ENCODE measurements around the gene EPS15.
"Not testable (repeated sequence)": the region's sequence is repeated elsewhere in the genome, so short reads cannot be mapped to it uniquely, and the experiment has no call there.

Gene EPS15

DNA sequence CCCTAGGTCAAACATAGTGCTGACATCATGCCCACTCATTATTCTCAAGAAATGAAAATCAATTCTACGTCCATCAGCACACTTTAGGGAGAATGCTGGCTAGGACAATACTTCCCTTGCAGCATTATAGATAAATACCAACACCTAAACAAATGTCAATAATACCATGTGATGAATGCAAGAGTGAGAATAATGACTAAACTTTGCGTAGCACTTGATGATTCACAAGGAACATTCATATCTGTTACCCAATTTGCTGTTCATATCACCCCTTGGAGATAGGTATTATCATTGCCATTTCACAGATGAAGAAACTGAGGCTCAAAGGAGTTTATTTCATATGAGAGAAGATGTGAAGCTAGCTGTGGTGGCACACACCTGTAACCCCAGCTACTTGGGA, 24.8 kb upstream of the EPS15 start:
- Histone ChIP-seq H3K36me3 (ENCODE audit: control insufficient read depth, insufficient read depth, low read length) (no peaks in the 10 kb centered on the region), H3K4me3 (ENCODE audit: low read length) (no peak overlapping the region), H3K9me3 (ENCODE audit: control insufficient read depth, insufficient read depth, low read length) (no peaks in the 10 kb centered on the region), H3K4me1 (ENCODE audit: control insufficient read depth, insufficient read depth, low read length) (no peaks in the 10 kb centered on the region), H3K27ac (ENCODE audit: low read length) (no peak overlapping the region), H3K27me3 (ENCODE audit: control insufficient read depth, insufficient read depth, low read length) (no peaks in the 10 kb centered on the region)
- WGBS (ENCODE audit: insufficient coverage, insufficient read length): no CpG with 5 or more reads among the region's 2 CpGs
- no peak for DNase-seq (ENCODE audit: low read depth, low spot score)

DNA sequence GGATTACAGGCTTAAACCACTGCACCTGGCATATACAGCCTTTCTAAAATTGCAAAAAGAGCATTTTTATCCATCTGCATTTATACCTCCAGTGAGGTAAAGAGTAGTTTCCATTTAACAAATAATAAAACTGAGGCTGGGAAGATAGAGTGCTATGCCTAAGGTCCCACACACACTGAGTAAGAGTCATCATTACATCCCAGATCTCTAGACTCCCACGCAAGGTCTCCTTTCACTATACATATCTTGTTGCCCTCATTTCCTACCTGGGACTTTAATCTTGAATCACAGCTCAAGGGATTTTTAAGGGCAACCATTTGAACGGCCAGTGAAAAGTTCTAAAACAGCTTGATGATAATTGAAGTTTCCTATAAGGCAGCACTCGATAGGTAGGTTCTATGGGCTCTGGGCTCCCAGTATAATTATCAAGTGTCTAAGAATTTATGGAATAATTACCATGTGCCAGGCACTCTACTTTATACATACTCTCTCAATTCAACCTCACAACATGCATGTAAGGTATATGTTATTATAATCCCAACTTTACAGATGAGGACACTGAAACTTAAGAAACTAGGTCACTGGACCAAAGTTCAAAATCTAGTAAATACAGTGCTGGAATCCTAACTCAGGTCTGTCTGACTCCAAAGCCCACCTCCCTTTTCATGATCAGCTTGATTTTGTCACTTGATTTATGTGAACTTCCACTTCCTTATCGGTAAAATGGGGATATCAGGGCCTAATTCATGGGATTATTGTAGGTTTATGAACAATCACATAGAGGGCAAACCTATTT, 23.3 kb upstream of the EPS15 start:
- no peak for DNase-seq (ENCODE audit: low read depth, low spot score)
- H3K4me1 ChIP-seq (ENCODE audit: control insufficient read depth, insufficient read depth, low read length): no peaks in the 10 kb centered on the region

DNA sequence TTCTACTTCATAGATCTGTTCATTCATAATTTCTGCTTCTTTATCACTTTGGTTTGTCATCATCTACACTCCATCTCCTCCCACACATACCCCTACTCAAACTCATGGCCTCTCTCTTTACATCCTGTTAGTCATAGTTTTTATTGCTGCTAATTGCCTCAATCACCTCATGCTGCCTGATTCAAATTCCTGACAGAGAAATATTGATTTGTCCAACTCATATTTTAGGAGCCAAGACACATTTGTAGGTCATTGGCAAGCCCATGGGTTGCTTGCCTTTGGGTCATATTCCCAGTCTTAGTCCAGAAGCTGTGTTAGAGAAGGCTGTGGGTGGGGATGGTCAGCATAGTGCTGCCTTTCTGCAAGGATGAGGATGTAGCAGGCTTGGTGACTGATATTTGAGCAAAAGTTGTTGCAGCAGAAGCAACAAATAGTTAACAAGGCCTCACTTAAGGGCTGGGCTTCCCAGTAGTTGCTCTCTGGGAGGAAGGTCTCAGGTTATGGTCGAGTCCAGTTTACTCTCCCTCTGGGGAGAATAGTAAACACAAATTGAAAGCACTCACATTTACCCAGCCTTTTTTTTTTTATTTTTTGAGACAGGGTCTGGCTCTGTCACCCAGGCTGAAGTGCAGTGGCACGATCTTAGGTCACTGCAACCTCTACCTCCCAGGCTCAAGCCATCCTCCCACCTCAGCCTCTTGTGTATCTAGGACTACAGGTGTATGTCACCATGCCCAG, 22.4 kb upstream of the EPS15 start:
- Histone ChIP-seq H3K4me3 (ENCODE audit: low read length) (no peak overlapping the region), H3K27me3 (ENCODE audit: control insufficient read depth, insufficient read depth, low read length) (no peaks in the 10 kb centered on the region), H3K9me3 (ENCODE audit: control insufficient read depth, insufficient read depth, low read length) (no peaks in the 10 kb centered on the region), H3K36me3 (ENCODE audit: control insufficient read depth, insufficient read depth, low read length) (no peaks in the 10 kb centered on the region), H3K4me1 (ENCODE audit: control insufficient read depth, insufficient read depth, low read length) (no peaks in the 10 kb centered on the region), H3K27ac (ENCODE audit: low read length) (no peak overlapping the region)
- WGBS (ENCODE audit: insufficient coverage, insufficient read length): no CpG with 5 or more reads among the region's 2 CpGs
- DNase-seq (ENCODE audit: low read depth, low spot score): no peak

More for the DNA sequence above, 23.3 kb upstream of the EPS15 start:
- H3K36me3 ChIP-seq (ENCODE audit: control insufficient read depth, insufficient read depth, low read length): no peaks in the 10 kb centered on the region
- no peaks in the 10 kb centered on the region for H3K27me3 ChIP-seq (ENCODE audit: control insufficient read depth, insufficient read depth, low read length)
- no CpG with 5 or more reads among the region's 4 CpGs for WGBS (ENCODE audit: insufficient coverage, insufficient read length)
- H3K27ac ChIP-seq (ENCODE audit: low read length): no peak overlapping the region
- H3K9me3 ChIP-seq (ENCODE audit: control insufficient read depth, insufficient read depth, low read length): no peaks in the 10 kb centered on the region
- no peak overlapping the region for H3K4me3 ChIP-seq (ENCODE audit: low read length)

DNA sequence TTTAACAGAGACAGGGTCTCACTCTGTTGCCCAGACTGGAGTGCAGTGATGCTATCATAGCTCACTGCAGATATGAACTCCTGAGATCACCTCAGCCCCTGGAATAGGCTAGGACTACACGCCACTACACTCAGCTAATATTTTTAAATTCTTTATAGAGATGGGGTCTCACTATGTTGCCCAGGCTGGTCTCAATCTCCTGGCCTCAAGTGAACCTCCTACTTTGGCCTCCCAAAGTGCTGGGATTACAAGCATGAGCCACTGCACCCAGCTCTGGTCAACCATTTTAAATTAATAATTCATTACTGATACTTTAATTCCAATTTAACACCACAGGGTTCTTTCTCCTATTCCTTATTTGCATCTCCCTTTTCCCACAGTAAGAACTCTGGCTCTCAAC, 18.5 kb upstream of the EPS15 start:
- H3K9me3 ChIP-seq (ENCODE audit: control insufficient read depth, insufficient read depth, low read length): no peaks in the 10 kb centered on the region
- H3K4me3 ChIP-seq (ENCODE audit: low read length): no peak overlapping the region
- no peaks in the 10 kb centered on the region for H3K4me1 ChIP-seq (ENCODE audit: control insufficient read depth, insufficient read depth, low read length)
- H3K27ac ChIP-seq (ENCODE audit: low read length): no peak overlapping the region
- DNase-seq (ENCODE audit: low read depth, low spot score): no peak
- no peaks in the 10 kb centered on the region for H3K36me3 ChIP-seq (ENCODE audit: control insufficient read depth, insufficient read depth, low read length)
- WGBS (ENCODE audit: insufficient coverage, insufficient read length): no CpG with 5 or more reads among the region's 1 CpG
- no peaks in the 10 kb centered on the region for H3K27me3 ChIP-seq (ENCODE audit: control insufficient read depth, insufficient read depth, low read length)

DNA sequence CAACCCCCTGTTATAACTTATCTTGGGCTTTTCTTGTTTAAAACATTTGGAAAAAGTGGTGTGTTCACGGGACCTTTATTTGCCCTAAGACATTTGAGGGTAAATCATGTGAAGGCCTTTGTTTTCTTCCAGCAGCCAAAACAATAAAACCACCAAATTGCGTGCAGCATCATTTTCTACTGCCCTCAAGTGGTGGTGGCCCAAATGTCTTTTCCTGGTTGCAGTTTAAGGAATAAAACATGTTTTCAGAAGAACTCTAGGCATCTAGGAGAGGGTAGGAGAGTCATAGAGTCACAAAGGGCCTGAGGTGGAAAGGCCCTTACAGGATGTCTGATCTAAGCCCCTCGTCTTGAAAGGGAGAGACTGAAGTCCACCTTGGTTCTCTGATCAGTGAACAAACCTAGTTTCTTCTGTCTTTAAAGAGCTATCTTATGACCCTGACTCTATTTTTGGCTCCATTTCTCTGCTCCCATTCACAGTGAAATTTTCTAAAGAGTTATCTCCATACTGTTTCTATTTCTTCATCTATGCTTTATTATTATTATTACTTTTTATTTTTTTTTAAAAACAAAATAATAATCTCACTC, 16.0 kb upstream of the EPS15 start:
- DNase-seq (ENCODE audit: low read depth, low spot score): no peak
- Histone ChIP-seq H3K27me3 (ENCODE audit: control insufficient read depth, insufficient read depth, low read length) (no peaks in the 10 kb centered on the region), H3K27ac (ENCODE audit: low read length) (no peak overlapping the region), H3K4me3 (ENCODE audit: low read length) (no peak overlapping the region), H3K36me3 (ENCODE audit: control insufficient read depth, insufficient read depth, low read length) (no peaks in the 10 kb centered on the region), H3K4me1 (ENCODE audit: control insufficient read depth, insufficient read depth, low read length) (no peaks in the 10 kb centered on the region), H3K9me3 (ENCODE audit: control insufficient read depth, insufficient read depth, low read length) (no peaks in the 10 kb centered on the region)
- no CpG with 5 or more reads among the region's 3 CpGs for WGBS (ENCODE audit: insufficient coverage, insufficient read length)

DNA sequence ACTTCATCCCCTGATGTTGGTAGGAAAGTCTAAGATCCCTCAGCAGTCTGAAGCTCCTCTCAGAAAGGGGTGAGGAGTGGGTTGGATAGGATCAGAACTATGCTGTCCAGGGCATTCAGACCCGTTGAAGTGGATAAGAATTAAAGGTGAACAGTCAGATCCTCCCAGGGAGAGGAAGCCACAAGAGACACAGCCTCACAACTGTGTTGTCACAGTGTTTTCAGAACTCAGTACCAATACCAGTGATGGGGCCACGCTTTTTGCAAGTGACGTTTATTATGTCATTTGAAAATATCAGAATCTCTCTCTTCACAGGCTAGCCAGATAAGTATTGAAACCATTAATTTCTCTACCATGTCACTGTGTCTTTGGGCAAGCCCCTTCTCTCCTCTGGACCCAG, 15.4 kb upstream of the EPS15 start:
- Histone ChIP-seq H3K36me3 (ENCODE audit: control insufficient read depth, insufficient read depth, low read length) (no peaks in the 10 kb centered on the region), H3K4me3 (ENCODE audit: low read length) (no peak overlapping the region), H3K9me3 (ENCODE audit: control insufficient read depth, insufficient read depth, low read length) (no peaks in the 10 kb centered on the region), H3K4me1 (ENCODE audit: control insufficient read depth, insufficient read depth, low read length) (no peaks in the 10 kb centered on the region), H3K27me3 (ENCODE audit: control insufficient read depth, insufficient read depth, low read length) (no peaks in the 10 kb centered on the region), H3K27ac (ENCODE audit: low read length) (no peak overlapping the region)
- no peak for DNase-seq (ENCODE audit: low read depth, low spot score)
- no CpG with 5 or more reads among the region's 3 CpGs for WGBS (ENCODE audit: insufficient coverage, insufficient read length)

DNA sequence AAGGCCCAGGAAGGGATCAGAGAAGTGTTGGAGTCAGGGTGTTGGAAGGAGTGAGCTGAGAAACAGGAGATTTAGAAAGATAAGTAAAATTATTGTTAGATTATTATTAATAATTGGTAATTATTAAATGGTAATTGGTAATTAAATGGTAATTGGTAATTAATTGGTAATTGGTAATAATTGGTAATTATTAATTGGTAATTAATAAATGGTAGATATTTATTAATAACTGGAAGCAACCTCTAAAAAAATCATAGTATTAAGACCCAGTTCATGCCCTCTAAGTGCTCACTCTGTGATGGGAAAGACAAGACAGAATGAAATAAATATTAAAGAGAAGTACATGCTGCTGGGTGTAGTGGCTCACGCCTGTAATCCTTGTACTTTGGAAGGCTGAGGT, 13.8 kb upstream of the EPS15 start:
- no peaks in the 10 kb centered on the region for H3K36me3 ChIP-seq (ENCODE audit: control insufficient read depth, insufficient read depth, low read length)
- WGBS (ENCODE audit: insufficient coverage, insufficient read length): no CpG with 5 or more reads among the region's 1 CpG
- no peaks in the 10 kb centered on the region for H3K27me3 ChIP-seq (ENCODE audit: control insufficient read depth, insufficient read depth, low read length)

DNA sequence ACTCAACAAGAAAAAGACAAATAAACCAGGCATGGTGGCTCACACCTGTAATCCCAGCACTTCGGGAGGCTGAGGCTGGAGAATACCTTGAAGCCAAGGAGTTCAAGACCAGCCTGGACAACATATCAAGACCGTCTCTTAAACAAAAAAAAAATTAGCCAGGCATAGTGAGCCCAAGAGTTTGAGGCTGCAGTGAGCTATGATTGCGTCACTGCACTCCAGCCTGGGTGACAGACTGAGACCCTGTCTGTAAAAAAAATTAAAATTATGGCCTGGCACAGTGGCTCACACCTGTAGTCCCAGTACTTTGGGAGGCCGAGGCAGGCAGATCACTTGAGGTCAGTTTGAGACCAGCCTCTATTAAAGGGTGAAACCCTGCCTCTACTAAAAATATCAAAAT, 11.4 kb upstream of the EPS15 start:
- WGBS (ENCODE audit: insufficient coverage, insufficient read length): no CpG with 5 or more reads among the region's 4 CpGs
- not testable (repeated sequence) for DNase-seq (ENCODE audit: low read depth, low spot score); H3K27me3 ChIP-seq (ENCODE audit: control insufficient read depth, insufficient read depth, low read length); H3K9me3 ChIP-seq (ENCODE audit: control insufficient read depth, insufficient read depth, low read length); H3K36me3 ChIP-seq (ENCODE audit: control insufficient read depth, insufficient read depth, low read length); H3K4me3 ChIP-seq (ENCODE audit: low read length); H3K4me1 ChIP-seq (ENCODE audit: control insufficient read depth, insufficient read depth, low read length); H3K27ac ChIP-seq (ENCODE audit: low read length)

More for the DNA sequence above, 13.8 kb upstream of the EPS15 start:
- no peak for DNase-seq (ENCODE audit: low read depth, low spot score)
- H3K4me3 ChIP-seq (ENCODE audit: low read length): no peak overlapping the region
- no peak overlapping the region for H3K27ac ChIP-seq (ENCODE audit: low read length)
- no peaks in the 10 kb centered on the region for H3K4me1 ChIP-seq (ENCODE audit: control insufficient read depth, insufficient read depth, low read length)
- H3K9me3 ChIP-seq (ENCODE audit: control insufficient read depth, insufficient read depth, low read length): no peaks in the 10 kb centered on the region

DNA sequence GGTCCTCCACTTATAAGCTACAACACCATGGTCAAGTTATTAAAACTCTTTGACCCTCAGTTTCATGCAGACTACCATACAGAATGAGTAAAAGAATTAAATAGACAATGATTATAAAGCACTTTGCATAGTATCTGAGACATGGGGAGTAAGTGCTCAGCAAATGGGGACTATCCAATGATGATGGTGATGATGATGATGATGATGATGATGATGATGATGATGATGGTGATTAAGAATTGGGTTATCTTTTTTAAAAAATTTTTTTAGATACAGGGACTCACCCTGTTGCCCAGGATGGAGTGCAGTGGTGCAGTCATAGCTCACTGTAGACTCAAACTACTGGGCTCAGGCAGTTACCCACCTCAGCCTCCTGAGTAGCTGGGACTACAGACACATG, 8.1 kb upstream of the EPS15 start:
- H3K4me3 ChIP-seq (ENCODE audit: low read length): no peak overlapping the region
- DNase-seq (ENCODE audit: low read depth, low spot score): no peak
- H3K4me1 ChIP-seq (ENCODE audit: control insufficient read depth, insufficient read depth, low read length): no peaks in the 10 kb centered on the region
- H3K27ac ChIP-seq (ENCODE audit: low read length): no peak overlapping the region
- H3K36me3 ChIP-seq (ENCODE audit: control insufficient read depth, insufficient read depth, low read length): no peaks in the 10 kb centered on the region
- no peaks in the 10 kb centered on the region for H3K27me3 ChIP-seq (ENCODE audit: control insufficient read depth, insufficient read depth, low read length)
- H3K9me3 ChIP-seq (ENCODE audit: control insufficient read depth, insufficient read depth, low read length): no peaks in the 10 kb centered on the region

DNA sequence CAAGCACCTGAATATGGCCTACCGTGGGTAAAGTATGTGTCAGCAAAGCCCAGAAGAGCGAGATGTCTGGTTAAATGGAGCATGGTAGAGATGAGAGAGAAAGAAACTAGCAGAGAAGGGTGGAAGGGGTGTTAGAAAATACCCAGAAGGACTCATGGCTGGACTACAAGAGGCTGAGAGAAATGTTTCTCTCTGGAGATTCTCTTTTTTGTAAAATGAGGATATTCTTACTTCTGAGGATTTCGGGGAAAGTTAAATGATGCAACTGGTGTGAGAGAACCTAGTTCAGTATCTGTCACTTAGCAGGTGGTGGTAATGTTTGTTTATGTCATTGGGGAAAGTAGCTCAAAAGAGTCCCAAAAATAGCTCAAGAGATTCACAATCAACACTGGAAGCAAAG, 7.2 kb upstream of the EPS15 start:
- Histone ChIP-seq H3K27ac (ENCODE audit: low read length) (no peak overlapping the region), H3K4me1 (ENCODE audit: control insufficient read depth, insufficient read depth, low read length) (no peaks in the 10 kb centered on the region), H3K36me3 (ENCODE audit: control insufficient read depth, insufficient read depth, low read length) (no peaks in the 10 kb centered on the region), H3K9me3 (ENCODE audit: control insufficient read depth, insufficient read depth, low read length) (no peaks in the 10 kb centered on the region), H3K4me3 (ENCODE audit: low read length) (no peak overlapping the region), H3K27me3 (ENCODE audit: control insufficient read depth, insufficient read depth, low read length) (no peaks in the 10 kb centered on the region)
- no CpG with 5 or more reads among the region's 3 CpGs for WGBS (ENCODE audit: insufficient coverage, insufficient read length)
- DNase-seq (ENCODE audit: low read depth, low spot score): no peak
